B cell (primary cell): ENCODE results near the gene S100A3. TPM values are rescaled to one million over a fixed set of nuclear protein-coding genes. Genes with fewer than 3 reads are reported as not detected.

ENCODE experiments used
- ATAC-seq: fragments of 200-7000 bp; cut with Tn5 transposase; one replicate; pipeline ENCODE4 v1.10.0; 2021; ENCODE audit warnings: low read depth, mild to moderate bottlenecking, moderate number of reproducible peaks, moderate library complexity
- CTCF ChIA-PET: fragments of 350-600 bp; sonication (Branson Sonifier 250); formaldehyde crosslinking; loops from one replicate; lab custom pipeline; 2021; ENCODE audit warnings: antibody characterized with exemption, inconsistent platforms; lab: Charles Lee
- POLR2A ChIA-PET: fragments of 350-600 bp; sonication (Branson Sonifier 250); formaldehyde crosslinking; loops from one replicate; lab custom pipeline; 2021; ENCODE audit warnings: antibody characterized with exemption; lab: Charles Lee
- DNase-seq: peaks from one replicate; pipeline ENCODE4 v3.0.0; 2013
- H2AFZ ChIP-seq: 2 replicates; pipeline ENCODE4 v1.6.1; 2012; ENCODE audit warnings: mild to moderate bottlenecking, low read depth, low read length; ENCODE audit not compliant: insufficient read depth, poor library complexity, severe bottlenecking
- H3K27ac ChIP-seq, 2 donors: 1 replicate in 1 of 2; 2 replicates in 1 of 2; pipeline ENCODE4 v1.5.1; 2012 to 2013; ENCODE audit warnings: low read length in 2 of 2, mild to moderate bottlenecking in 2 of 2, moderate library complexity in 1 of 2
- H3K27me3 ChIP-seq, 4 experiments: fragments of 200-600 bp in 1 of 4; sonication (generic) in 1 of 4; replicated peaks in 1 of 4; 1 replicate in 2 of 4; 2 replicates in 2 of 4; pipeline versions ENCODE4 v1.6.1 to v1.7.0; 2013 to 2016; ENCODE audit warnings: low read length in 3 of 4, mild to moderate bottlenecking in 2 of 4, mixed read lengths in 1 of 4, moderate library complexity in 1 of 4; ENCODE audit not compliant: insufficient read depth in 4 of 4, control insufficient read depth in 3 of 4; ENCODE audit errors: control extremely low read depth in 1 of 4
- H3K36me3 ChIP-seq, 2 experiments: replicated peaks in 1 of 2; 1 replicate in 1 of 2; 2 replicates in 1 of 2; pipeline versions ENCODE4 v1.6.1 to v1.7.1; 2013; ENCODE audit warnings: low read length in 1 of 2; ENCODE audit not compliant: insufficient read depth in 2 of 2, control insufficient read depth in 1 of 2; ENCODE audit errors: control extremely low read depth in 1 of 2, extremely low read depth in 1 of 2
- H3K4me1 ChIP-seq, 2 donors: fragments of 200-600 bp in 1 of 2; sonication (generic) in 1 of 2; 1 replicate in 1 of 2; 2 replicates in 1 of 2; pipeline versions ENCODE4 v1.5.1 to v1.6.1; 2013 to 2017; ENCODE audit warnings: low read length in 2 of 2; ENCODE audit not compliant: control insufficient read depth in 2 of 2, insufficient read depth in 2 of 2
- H3K4me2 ChIP-seq: replicated peaks from 2 replicates; pipeline ENCODE3; 2012; ENCODE audit warnings: mild to moderate bottlenecking, low read depth, low read length; ENCODE audit not compliant: poor library complexity, severe bottlenecking
- H3K4me3 ChIP-seq, 5 experiments: fragments of 200-600 bp in 1 of 5; sonication (generic) in 1 of 5; 1 replicate in 3 of 5; 2 replicates in 2 of 5; pipeline versions ENCODE4 v1.5.1 to v1.7.0; 2011 to 2016; ENCODE audit warnings: low read length in 4 of 5, mild to moderate bottlenecking in 4 of 5, low read depth in 2 of 5, control low read depth in 1 of 5, moderate library complexity in 1 of 5; ENCODE audit not compliant: insufficient read depth in 1 of 5; ENCODE audit errors: control extremely low read depth in 1 of 5, extremely low read depth in 1 of 5
- H3K79me2 ChIP-seq: fragments of 200-600 bp; sonication (generic); one replicate; pipeline ENCODE4 v1.6.0; 2016; ENCODE audit warnings: low read length; ENCODE audit not compliant: control insufficient read depth, insufficient read depth
- H3K9ac ChIP-seq: fragments of 200-600 bp; sonication (generic); 2 replicates; pipeline ENCODE4 v1.6.1; 2017; ENCODE audit warnings: mild to moderate bottlenecking, low read length, moderate library complexity
- H3K9me3 ChIP-seq, 3 donors: one replicate each; pipeline versions ENCODE4 v1.6.1 to v1.7.1; 2013; ENCODE audit warnings: low read length in 2 of 3; ENCODE audit not compliant: control insufficient read depth in 2 of 3, insufficient read depth in 1 of 3; ENCODE audit errors: control extremely low read depth in 1 of 3
- H4K20me1 ChIP-seq: 2 replicates; pipeline ENCODE4 v1.6.0; 2012; ENCODE audit warnings: mild to moderate bottlenecking, low read length; ENCODE audit not compliant: insufficient read depth, control insufficient read depth, poor library complexity, severe bottlenecking
- H3K27ac Mint-ChIP-seq: one replicate; pipeline ENCODE4 v1.8.0; 2021; ENCODE audit warnings: mixed read lengths
- H3K27me3 Mint-ChIP-seq: one replicate; pipeline ENCODE4 v1.8.0; 2021; ENCODE audit warnings: mixed read lengths
- H3K4me1 Mint-ChIP-seq: one replicate; pipeline ENCODE4 v1.8.0; 2021; ENCODE audit warnings: mixed read lengths
- H3K4me3 Mint-ChIP-seq: one replicate; pipeline ENCODE4 v1.8.0; 2021; ENCODE audit warnings: mixed read lengths
- H3K9me3 Mint-ChIP-seq: one replicate; pipeline ENCODE4 v1.8.0; 2022; ENCODE audit warnings: mixed read lengths; ENCODE audit not compliant: insufficient read depth
- EZH2 ChIP-seq: IDR thresholded peaks from 2 replicates; pipeline ENCODE4 v1.6.1; 2012; ENCODE audit warnings: borderline replicate concordance, low read depth, mild to moderate bottlenecking, moderate library complexity, low read length; ENCODE audit not compliant: insufficient read depth, poor library complexity, severe bottlenecking
- WGBS: methylation state at CpG from one replicate; pipeline ENCODE4 v1.1.5; 2013; ENCODE audit warnings: missing lambda C conversion rate; ENCODE audit not compliant: insufficient coverage; 5-methylcytosine and 5-hydroxymethylcytosine counted together
- intact Hi-C: fragments of 100-400 bp; cut with micrococcal nuclease; formaldehyde crosslinking; loops from one replicate; pipeline ENCODE4 v1.10.0; 2022
- polyA plus RNA-seq: library from polyadenylated mRNA; depleted of rRNA; stranded (reverse); fragments of >200 nt; gene quantifications from 2 replicates; pipeline ENCODE4 v1.2.3, GENCODE V29; 2012
- total RNA-seq, 2 donors: library from RNA; stranded (reverse); fragments of 120-200 nt in 1 of 2; gene quantifications; 1 replicate in 1 of 2; 2 replicates in 1 of 2; pipeline versions ENCODE4 v1.2.3 to v1.2.4, GENCODE V29; 2013 to 2022
- TF ChIP-seq, protein P1 (sequence below): fragments of 200-600 bp; IDR thresholded peaks from one replicate; pipeline ENCODE4 v1.8.0; 2022; ENCODE audit warnings: antibody characterized with exemption, mild to moderate bottlenecking

The S100A3 gene
- total and polyA plus RNA-seq, 2 donors (not counting 1 experiment from before 2014, with no cell fraction given): not detected

DNA sequence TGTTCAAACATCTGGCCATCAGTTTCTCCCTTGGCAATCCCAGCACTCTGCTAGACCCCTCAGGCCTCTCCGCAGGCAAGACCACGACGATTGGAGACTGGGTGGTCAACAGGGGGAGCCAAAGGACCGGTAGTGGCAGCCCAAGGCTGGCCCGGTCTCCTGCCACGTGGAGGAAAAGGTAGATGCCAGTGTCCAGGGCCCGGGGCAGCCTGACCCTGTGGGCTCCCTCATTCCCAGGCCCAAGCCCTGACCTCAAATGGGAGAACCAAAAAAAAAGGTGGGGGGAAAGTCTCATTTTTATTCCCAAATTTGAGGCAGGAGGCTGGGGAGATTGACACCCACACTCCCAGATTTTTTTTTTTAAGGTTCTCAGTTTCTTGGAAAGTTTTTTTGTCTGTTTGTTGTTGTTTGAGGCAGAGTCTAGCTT lies 38.1 kb downstream of the S100A3 start:
- Histone ChIP-seq H3K36me3 (no peaks in the 10 kb centered on the region), H3K4me3 (no peak overlapping the region), H3K9me3 (no peaks in the 10 kb centered on the region), H4K20me1 (no peaks in the 10 kb centered on the region), H2AFZ (peak overlapping the region; percentile 36), H3K9ac (no peak overlapping the region), H3K79me2 (no peaks in the 10 kb centered on the region), H3K4me1 (no peaks in the 10 kb centered on the region), H3K4me2 (no peak overlapping the region), H3K27me3 (no peaks in the 10 kb centered on the region), H3K27ac (no peak overlapping the region)
- Mint-ChIP-seq H3K4me3 (no peak overlapping the region), H3K27ac (no peak overlapping the region), H3K4me1 (no peaks in the 10 kb centered on the region), H3K9me3 (no peaks in the 10 kb centered on the region), H3K27me3 (peaks cover 4% of the 10 kb centered on the region)
- POLR2A ChIA-PET: interaction anchor here (1.3 kb wide), 1 partner anchor 58 kb away, joined by 4 read pairs; no protein-coding TSS in a partner anchor
- 3% methylated on average over 7 of the region's 7 CpGs for WGBS
- ATAC-seq: peak; percentile 91
- CTCF ChIA-PET: interaction anchor here (0.6 to 11.1 kb wide), 47 partner anchors 9 to 824 kb away, joined by 3 to 227 read pairs (median 5); partner anchors contain the start of genes CHTOP, HAX1, INTS3 and RAB13
- DNase-seq: peak; percentile 81
- TF ChIP-seq, protein P1, sequence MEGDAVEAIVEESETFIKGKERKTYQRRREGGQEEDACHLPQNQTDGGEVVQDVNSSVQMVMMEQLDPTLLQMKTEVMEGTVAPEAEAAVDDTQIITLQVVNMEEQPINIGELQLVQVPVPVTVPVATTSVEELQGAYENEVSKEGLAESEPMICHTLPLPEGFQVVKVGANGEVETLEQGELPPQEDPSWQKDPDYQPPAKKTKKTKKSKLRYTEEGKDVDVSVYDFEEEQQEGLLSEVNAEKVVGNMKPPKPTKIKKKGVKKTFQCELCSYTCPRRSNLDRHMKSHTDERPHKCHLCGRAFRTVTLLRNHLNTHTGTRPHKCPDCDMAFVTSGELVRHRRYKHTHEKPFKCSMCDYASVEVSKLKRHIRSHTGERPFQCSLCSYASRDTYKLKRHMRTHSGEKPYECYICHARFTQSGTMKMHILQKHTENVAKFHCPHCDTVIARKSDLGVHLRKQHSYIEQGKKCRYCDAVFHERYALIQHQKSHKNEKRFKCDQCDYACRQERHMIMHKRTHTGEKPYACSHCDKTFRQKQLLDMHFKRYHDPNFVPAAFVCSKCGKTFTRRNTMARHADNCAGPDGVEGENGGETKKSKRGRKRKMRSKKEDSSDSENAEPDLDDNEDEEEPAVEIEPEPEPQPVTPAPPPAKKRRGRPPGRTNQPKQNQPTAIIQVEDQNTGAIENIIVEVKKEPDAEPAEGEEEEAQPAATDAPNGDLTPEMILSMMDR: peak; percentile 94
- TF ChIP-seq EZH2: no peak
- intact Hi-C loops: loop anchor here (1.0 to 5.0 kb wide), 5 partner anchors 57 to 761 kb away; partner anchors contain the start of genes HAX1, NPR1 and RAB13

DNA sequence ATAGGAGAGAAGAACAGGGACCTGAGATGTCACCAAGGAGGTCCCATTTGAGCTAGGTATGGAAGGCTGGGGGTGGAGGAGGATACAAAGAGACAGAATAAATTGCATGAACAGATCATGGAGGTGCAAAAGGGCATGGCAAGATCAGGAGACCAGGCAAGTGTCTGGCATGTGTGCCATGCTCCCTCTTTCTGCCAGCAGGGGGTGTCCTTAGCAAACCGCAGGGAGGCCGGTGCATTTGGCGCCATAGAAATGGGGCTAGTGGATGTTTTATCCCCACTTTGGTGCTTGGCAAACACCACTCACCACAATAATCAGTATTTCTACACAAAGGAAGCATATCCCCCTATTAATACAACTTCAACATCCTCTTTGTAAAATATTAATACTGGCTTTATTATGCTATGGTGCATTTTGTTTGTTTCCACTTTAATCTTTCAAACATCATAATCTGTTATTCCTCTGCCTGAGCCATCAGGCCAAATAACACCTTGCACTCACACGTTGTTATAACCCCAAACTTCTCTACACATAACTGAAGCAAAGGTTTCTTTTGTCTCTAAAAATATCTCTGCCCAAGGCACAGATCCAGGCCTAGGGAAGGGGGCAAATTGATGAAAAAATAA lies 39.2 kb downstream of the S100A3 start:
- POLR2A ChIA-PET: interaction anchor here (1.0 kb wide), 1 partner anchor 124 kb away, joined by 4 read pairs; the partner anchor contains the start of gene CHTOP
- no peak overlapping the region for H3K4me2 ChIP-seq
- peak overlapping the region; percentile 13 for H3K27ac Mint-ChIP-seq

More for the DNA sequence above, 39.2 kb downstream of the S100A3 start:
- intact Hi-C loops: loop anchor here (2.0 to 5.0 kb wide), 3 partner anchors 123 to 762 kb away; partner anchors contain the start of genes HAX1 and NPR1
- Mint-ChIP-seq H3K4me1 (no peaks in the 10 kb centered on the region), H3K9me3 (no peaks in the 10 kb centered on the region), H3K27me3 (peaks cover 3% of the 10 kb centered on the region), H3K4me3 (no peak overlapping the region)
- Histone ChIP-seq H3K4me1 (no peaks in the 10 kb centered on the region), H3K9me3 (no peaks in the 10 kb centered on the region), H3K4me3 (no peak overlapping the region), H2AFZ (no peak overlapping the region), H3K27me3 (no peaks in the 10 kb centered on the region), H3K27ac (no peak overlapping the region), H3K36me3 (no peaks in the 10 kb centered on the region), H3K79me2 (no peaks in the 10 kb centered on the region), H3K9ac (no peak overlapping the region), H4K20me1 (no peaks in the 10 kb centered on the region)
- CTCF ChIA-PET: interaction anchor here (0.8 to 11.1 kb wide), 27 partner anchors 11 to 481 kb away, joined by 3 to 227 read pairs (median 6); partner anchors contain the start of genes CHTOP, RAB13, RPS27 and S100A14
- no CpG with 5 or more reads among the region's 4 CpGs for WGBS
- no peak for TF ChIP-seq EZH2
- TF ChIP-seq, protein P1: peak; percentile 78
- DNase-seq (peak; percentile 60), ATAC-seq (peak; percentile 60)
